ENCODE results near the gene PKP1. TPM values are rescaled to one million over a fixed set of nuclear protein-coding genes. Genes with fewer than 3 reads are reported as not detected.
A peak's percentile ranks its signal among the peaks of the same experiment; 100 is the strongest.

PKP1 gene
- total RNA-seq, 1 experiment from 2014 or later: not detected

GRCh38 chr1:201353186-201353940 lies 70.1 kb downstream of the PKP1 start:
- no peak overlapping the region for H3K4me3 ChIP-seq
- DNase-seq (ENCODE audit: low read depth in 1 of 2, low spot score in 2 of 2): no peak
- H3K27ac ChIP-seq: no peak overlapping the region
- 0 out of 2 replicates have a peak, but pooled peaks cover 4% of the 10 kb centered on the region for H3K27me3 ChIP-seq (replicated peaks)
- no peaks in the 10 kb centered on the region for H3K36me3 ChIP-seq
- H3K4me1 ChIP-seq (replicated peaks): no peaks in the 10 kb centered on the region; the same call in 1 of the 2 replicates
- no peaks in the 10 kb centered on the region for H3K9me3 ChIP-seq (replicated peaks)

- no peak for DNase-seq (ENCODE audit: low read depth in 1 of 2, low spot score in 2 of 2)
- Histone ChIP-seq H3K36me3 (no peaks in the 10 kb centered on the region), H3K9me3 (replicated peaks) (no peaks in the 10 kb centered on the region), H3K27me3 (replicated peaks) (0 out of 2 replicates have a peak, but pooled peaks cover 3% of the 10 kb centered on the region), H3K4me1 (replicated peaks) (peaks cover 3% of the 10 kb centered on the region; the same call in 1 of the 2 replicates), H3K27ac (no peak overlapping the region), H3K4me3 (no peak overlapping the region)
Measured at GRCh38 chr1:201354151-201354900, 71.0 kb downstream of the PKP1 start.

- no peak overlapping the region for H3K4me3 ChIP-seq
- no peaks in the 10 kb centered on the region for H3K36me3 ChIP-seq
- H3K27me3 ChIP-seq (replicated peaks): 0 out of 2 replicates have a peak, but pooled peaks cover 3% of the 10 kb centered on the region
- H3K4me1 ChIP-seq (replicated peaks): peaks cover 3% of the 10 kb centered on the region; the same call in 1 of the 2 replicates
- DNase-seq (ENCODE audit: low read depth in 1 of 2, low spot score in 2 of 2): no peak
- H3K9me3 ChIP-seq (replicated peaks): no peaks in the 10 kb centered on the region
- no peak overlapping the region for H3K27ac ChIP-seq
Measured at GRCh38 chr1:201354901-201355295, 71.6 kb downstream of the PKP1 start.

GRCh38 chr1:201355471-201355870 lies 72.2 kb downstream of the PKP1 start:
- Histone ChIP-seq H3K27ac (no peak overlapping the region), H3K27me3 (replicated peaks) (0 out of 2 replicates have a peak, but pooled peaks cover 3% of the 10 kb centered on the region), H3K4me1 (replicated peaks) (peaks cover 3% of the 10 kb centered on the region; the same call in 1 of the 2 replicates), H3K36me3 (no peaks in the 10 kb centered on the region), H3K4me3 (no peak overlapping the region), H3K9me3 (replicated peaks) (no peaks in the 10 kb centered on the region)
- no peak for DNase-seq (ENCODE audit: low read depth in 1 of 2, low spot score in 2 of 2)

- Histone ChIP-seq H3K27ac (no peak overlapping the region), H3K36me3 (no peaks in the 10 kb centered on the region), H3K27me3 (replicated peaks) (0 out of 2 replicates have a peak, but pooled peaks cover 3% of the 10 kb centered on the region), H3K4me1 (replicated peaks) (peaks cover 3% of the 10 kb centered on the region; the same call in 1 of the 2 replicates), H3K4me3 (no peak overlapping the region), H3K9me3 (replicated peaks) (no peaks in the 10 kb centered on the region)
- DNase-seq (ENCODE audit: low read depth in 1 of 2, low spot score in 2 of 2): no peak
Measured at GRCh38 chr1:201356236-201356635, 72.9 kb downstream of the PKP1 start.

- no peak for DNase-seq (ENCODE audit: low read depth in 1 of 2, low spot score in 2 of 2)
- H3K27me3 ChIP-seq (replicated peaks): 0 out of 2 replicates have a peak, but pooled peaks cover 3% of the 10 kb centered on the region
- peaks cover 3% of the 10 kb centered on the region; the same call in 1 of the 2 replicates for H3K4me1 ChIP-seq (replicated peaks)
- no peak overlapping the region for H3K4me3 ChIP-seq
- no peaks in the 10 kb centered on the region for H3K36me3 ChIP-seq
- no peak overlapping the region for H3K27ac ChIP-seq
- H3K9me3 ChIP-seq (replicated peaks): no peaks in the 10 kb centered on the region
Measured at GRCh38 chr1:201356701-201357100, 73.4 kb downstream of the PKP1 start.

GRCh38 chr1:201357211-201357610 lies 73.9 kb downstream of the PKP1 start:
- Histone ChIP-seq H3K36me3 (no peaks in the 10 kb centered on the region), H3K4me3 (no peak overlapping the region), H3K27ac (no peak overlapping the region), H3K27me3 (replicated peaks) (0 out of 2 replicates have a peak, but pooled peaks cover 3% of the 10 kb centered on the region), H3K4me1 (replicated peaks) (peaks cover 3% of the 10 kb centered on the region; the same call in 1 of the 2 replicates), H3K9me3 (replicated peaks) (no peaks in the 10 kb centered on the region)
- DNase-seq (ENCODE audit: low read depth in 1 of 2, low spot score in 2 of 2): no peak

GRCh38 chr1:201357636-201358348 lies 74.5 kb downstream of the PKP1 start:
- no peaks in the 10 kb centered on the region for H3K9me3 ChIP-seq (replicated peaks)
- H3K4me3 ChIP-seq: no peak overlapping the region
- H3K27me3 ChIP-seq (replicated peaks): 0 out of 2 replicates have a peak, but pooled peaks cover 1% of the 10 kb centered on the region
- peaks cover 3% of the 10 kb centered on the region; the same call in 1 of the 2 replicates for H3K4me1 ChIP-seq (replicated peaks)
- no peak for DNase-seq (ENCODE audit: low read depth in 1 of 2, low spot score in 2 of 2)
- no peak overlapping the region for H3K27ac ChIP-seq
- H3K36me3 ChIP-seq: no peaks in the 10 kb centered on the region

GRCh38 chr1:201358596-201358995 lies 75.3 kb downstream of the PKP1 start:
- Histone ChIP-seq H3K4me3 (no peak overlapping the region), H3K9me3 (replicated peaks) (no peaks in the 10 kb centered on the region), H3K27me3 (replicated peaks) (no peaks in the 10 kb centered on the region), H3K27ac (no peak overlapping the region), H3K36me3 (no peaks in the 10 kb centered on the region), H3K4me1 (replicated peaks) (peaks cover 3% of the 10 kb centered on the region; the same call in 1 of the 2 replicates)
- peak in 1 of 2 experiments; percentile 19 for DNase-seq (ENCODE audit: low read depth in 1 of 2, low spot score in 2 of 2)

- H3K27me3 ChIP-seq (replicated peaks): no peaks in the 10 kb centered on the region
- H3K4me1 ChIP-seq (replicated peaks): peaks cover 3% of the 10 kb centered on the region; the same call in 1 of the 2 replicates
- no peak overlapping the region for H3K4me3 ChIP-seq
- no peak for DNase-seq (ENCODE audit: low read depth in 1 of 2, low spot score in 2 of 2)
- no peaks in the 10 kb centered on the region for H3K36me3 ChIP-seq
- H3K27ac ChIP-seq: no peak overlapping the region
- no peaks in the 10 kb centered on the region for H3K9me3 ChIP-seq (replicated peaks)
Measured at GRCh38 chr1:201359031-201359872, 75.9 kb downstream of the PKP1 start.

GRCh38 chr1:201359873-201360210 lies 76.5 kb downstream of the PKP1 start:
- no peak overlapping the region for H3K27ac ChIP-seq
- H3K9me3 ChIP-seq (replicated peaks): no peaks in the 10 kb centered on the region
- H3K4me3 ChIP-seq: no peak overlapping the region
- H3K4me1 ChIP-seq (replicated peaks): peaks cover 3% of the 10 kb centered on the region; the same call in 1 of the 2 replicates
- H3K27me3 ChIP-seq (replicated peaks): no peaks in the 10 kb centered on the region
- DNase-seq (ENCODE audit: low read depth in 1 of 2, low spot score in 2 of 2): no peak
- no peaks in the 10 kb centered on the region for H3K36me3 ChIP-seq

GRCh38 chr1:201360486-201360885 lies 77.2 kb downstream of the PKP1 start:
- no peak for DNase-seq (ENCODE audit: low read depth in 1 of 2, low spot score in 2 of 2)
- Histone ChIP-seq H3K9me3 (replicated peaks) (no peaks in the 10 kb centered on the region), H3K4me3 (no peak overlapping the region), H3K27ac (no peak overlapping the region), H3K36me3 (no peaks in the 10 kb centered on the region), H3K27me3 (replicated peaks) (no peaks in the 10 kb centered on the region), H3K4me1 (replicated peaks) (peaks cover 3% of the 10 kb centered on the region; the same call in 1 of the 2 replicates)

All from SJSA1 (cell line).